Smooth muscle cell (in vitro differentiated cells): ENCODE measurements around the gene ST3GAL2. TPM values are rescaled to one million over a fixed set of nuclear protein-coding genes. Genes with fewer than 3 reads are reported as not detected.
"Not testable (repeated sequence)": the region's sequence is repeated elsewhere in the genome, so short reads cannot be mapped to it uniquely, and the experiment has no call there.

Experiments
- DNase-seq: peaks from one replicate; lab custom pipeline; 2025; ENCODE audit not compliant: unreplicated experiment; lab: John Stamatoyannopoulos, UW
- H2AFZ ChIP-seq: fragments of 200-600 bp; sonication (generic); 2 replicates; pipeline ENCODE4 v1.6.0; 2016; ENCODE audit warnings: antibody characterized with exemption, low read depth, mild to moderate bottlenecking
- H3F3A ChIP-seq: fragments of 200-600 bp; sonication (generic); 2 replicates; pipeline ENCODE4 v1.6.0; 2017; ENCODE audit warnings: antibody characterized with exemption, low read depth
- H3K27ac ChIP-seq: fragments of 200-600 bp; sonication (generic); 2 replicates; pipeline ENCODE4 v1.5.1; 2016; ENCODE audit warnings: low read depth, mild to moderate bottlenecking
- H3K27me3 ChIP-seq: fragments of 200-600 bp; sonication (generic); 2 replicates; pipeline ENCODE4 v1.6.1; 2016; ENCODE audit warnings: low read depth, mild to moderate bottlenecking
- H3K36me3 ChIP-seq: fragments of 200-600 bp; sonication (generic); 2 replicates; pipeline ENCODE4 v1.5.1; 2016; ENCODE audit warnings: low read depth
- H3K4me1 ChIP-seq: fragments of 200-600 bp; sonication (generic); 2 replicates; pipeline ENCODE4 v1.5.1; 2016; ENCODE audit warnings: low read depth
- H3K4me2 ChIP-seq: fragments of 200-600 bp; sonication (generic); 2 replicates; pipeline ENCODE4 v1.6.0; 2016; ENCODE audit warnings: mild to moderate bottlenecking
- H3K4me3 ChIP-seq: fragments of 200-600 bp; sonication (generic); 2 replicates; pipeline ENCODE4 v1.5.1; 2016; ENCODE audit warnings: mild to moderate bottlenecking
- H3K79me2 ChIP-seq: fragments of 200-600 bp; sonication (generic); 2 replicates; pipeline ENCODE4 v1.6.0; 2016; ENCODE audit warnings: low read depth, mild to moderate bottlenecking
- H3K9ac ChIP-seq: fragments of 200-600 bp; sonication (generic); 2 replicates; pipeline ENCODE4 v1.6.0; 2016; ENCODE audit warnings: low read depth
- H3K9me3 ChIP-seq: fragments of 200-600 bp; sonication (generic); replicated peaks from 2 replicates; pipeline ENCODE4 v1.5.1; 2016; ENCODE audit warnings: low read depth
- H4K20me1 ChIP-seq: fragments of 200-600 bp; sonication (generic); 2 replicates; pipeline ENCODE4 v1.6.0; 2016; ENCODE audit warnings: low read depth
- WGBS: methylation state at CpG from one replicate; pipeline ENCODE4 v1.1.7; 2016; ENCODE audit warnings: low lambda C conversion rate; 5-methylcytosine and 5-hydroxymethylcytosine counted together
- polyA plus RNA-seq: library from polyadenylated mRNA; unstranded; fragments of >200 nt; fragmentation: Nextera tagmentation; extraction: Ambion mirVana; gene quantifications from 2 replicates; pipeline ENCODE4 v1.2.1, GENCODE V29; 2016
- total RNA-seq: library from RNA; depleted of rRNA; stranded (reverse); fragments of >200 nt; gene quantifications from 2 replicates; pipeline ENCODE4 v1.2.3, GENCODE V29; 2014
- TF ChIP-seq, protein P1 (sequence below): fragments of 200-600 bp; sonication (generic); IDR thresholded peaks from 2 replicates; pipeline ENCODE4 v1.5.1; 2017; ENCODE audit warnings: borderline replicate concordance, mild to moderate bottlenecking, antibody characterized with exemption; ENCODE audit not compliant: insufficient read depth, poor library complexity, severe bottlenecking

The ST3GAL2 gene
- total and polyA plus RNA-seq, 2 experiments from 2014 or later: 32.5 to 42.3 TPM

DNA sequence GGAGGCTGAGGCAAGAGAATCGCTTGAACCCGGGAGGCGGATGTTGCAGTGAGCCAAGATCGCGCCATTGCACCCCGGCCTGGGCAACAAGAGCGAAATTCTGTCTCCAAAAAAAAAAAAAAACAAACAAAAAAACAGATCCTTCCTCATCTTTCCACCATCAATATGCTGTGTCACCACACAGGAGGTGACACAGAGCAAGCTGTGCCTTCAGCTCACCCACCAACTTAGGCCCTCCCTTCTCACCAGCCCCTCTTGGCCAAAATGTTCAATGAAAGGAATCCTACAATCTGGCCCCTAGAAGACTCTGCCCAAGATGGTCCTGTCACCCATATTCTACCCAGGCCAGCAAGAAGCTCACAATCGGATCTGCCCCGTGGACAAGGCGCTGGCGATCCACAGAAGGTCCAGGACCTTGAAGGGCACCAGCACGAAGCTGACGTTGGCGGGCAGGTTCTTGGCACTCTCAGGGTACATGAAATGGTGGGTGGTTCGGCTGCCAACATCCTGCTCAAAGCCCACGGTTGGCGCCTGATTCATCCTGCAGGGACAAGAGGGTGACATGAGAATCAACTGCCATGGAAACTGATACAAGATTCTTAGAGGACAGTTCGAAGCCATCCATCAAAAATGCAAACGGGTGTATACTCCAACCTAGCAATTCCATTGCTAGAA, 50.8 kb downstream of the ST3GAL2 start:
- DNase-seq: no peak
- no peaks in the 10 kb centered on the region for H3K36me3 ChIP-seq
- no peak overlapping the region for H3K4me2 ChIP-seq
- H4K20me1 ChIP-seq: peaks cover 12% of the 10 kb centered on the region
- H3K27me3 ChIP-seq: no peaks in the 10 kb centered on the region
- no peaks in the 10 kb centered on the region for H3K9me3 ChIP-seq
- no peak overlapping the region for H2AFZ ChIP-seq
- no peak overlapping the region for H3K9ac ChIP-seq
- no peak overlapping the region for H3K4me3 ChIP-seq
- over 99% methylated on average over 19 of the region's 19 CpGs for WGBS
- peaks cover 7% of the 10 kb centered on the region for H3F3A ChIP-seq
- H3K79me2 ChIP-seq: no peaks in the 10 kb centered on the region
- no peaks in the 10 kb centered on the region for H3K4me1 ChIP-seq
- TF ChIP-seq, protein P1, sequence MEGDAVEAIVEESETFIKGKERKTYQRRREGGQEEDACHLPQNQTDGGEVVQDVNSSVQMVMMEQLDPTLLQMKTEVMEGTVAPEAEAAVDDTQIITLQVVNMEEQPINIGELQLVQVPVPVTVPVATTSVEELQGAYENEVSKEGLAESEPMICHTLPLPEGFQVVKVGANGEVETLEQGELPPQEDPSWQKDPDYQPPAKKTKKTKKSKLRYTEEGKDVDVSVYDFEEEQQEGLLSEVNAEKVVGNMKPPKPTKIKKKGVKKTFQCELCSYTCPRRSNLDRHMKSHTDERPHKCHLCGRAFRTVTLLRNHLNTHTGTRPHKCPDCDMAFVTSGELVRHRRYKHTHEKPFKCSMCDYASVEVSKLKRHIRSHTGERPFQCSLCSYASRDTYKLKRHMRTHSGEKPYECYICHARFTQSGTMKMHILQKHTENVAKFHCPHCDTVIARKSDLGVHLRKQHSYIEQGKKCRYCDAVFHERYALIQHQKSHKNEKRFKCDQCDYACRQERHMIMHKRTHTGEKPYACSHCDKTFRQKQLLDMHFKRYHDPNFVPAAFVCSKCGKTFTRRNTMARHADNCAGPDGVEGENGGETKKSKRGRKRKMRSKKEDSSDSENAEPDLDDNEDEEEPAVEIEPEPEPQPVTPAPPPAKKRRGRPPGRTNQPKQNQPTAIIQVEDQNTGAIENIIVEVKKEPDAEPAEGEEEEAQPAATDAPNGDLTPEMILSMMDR: no peak
- no peak overlapping the region for H3K27ac ChIP-seq

DNA sequence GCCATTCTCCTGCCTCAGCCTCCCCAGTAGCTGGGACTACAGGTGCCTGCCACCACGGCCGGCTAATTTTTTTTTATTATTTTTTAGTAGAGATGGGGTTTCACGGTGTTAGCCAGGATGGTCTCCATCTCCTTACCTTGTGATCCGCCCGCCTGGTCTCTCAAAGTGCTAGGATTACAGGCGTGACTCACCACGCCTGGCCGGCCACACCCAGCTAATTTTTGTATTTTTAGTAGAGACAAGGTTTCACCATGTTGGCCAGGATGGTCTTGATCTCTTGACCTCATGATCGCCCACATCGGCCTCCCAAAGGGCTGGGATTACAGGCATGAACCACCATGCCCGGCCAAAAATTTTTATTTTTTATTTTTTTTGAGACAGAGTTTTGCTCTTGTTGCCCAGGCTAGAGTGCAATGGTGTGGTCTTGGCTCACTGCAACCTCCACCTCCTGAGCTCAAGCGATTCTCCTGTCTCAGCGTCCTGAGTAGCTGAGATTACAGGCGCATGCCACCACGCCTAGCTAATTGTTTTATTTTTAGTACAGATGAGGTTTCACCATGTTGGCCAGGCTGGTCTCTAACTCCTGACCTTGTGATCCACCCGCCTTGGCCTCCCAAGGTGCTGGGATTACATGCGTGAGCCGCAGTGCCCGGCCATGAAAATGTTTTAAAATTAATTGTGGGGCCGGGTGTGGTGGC, 52.5 kb downstream of the ST3GAL2 start:
- H3F3A ChIP-seq: peaks cover 17% of the 10 kb centered on the region
- WGBS: 96% methylated on average over 20 of the region's 20 CpGs
- not testable (repeated sequence) for H2AFZ ChIP-seq, H3K9ac ChIP-seq, H3K36me3 ChIP-seq, H4K20me1 ChIP-seq, H3K4me2 ChIP-seq, H3K4me3 ChIP-seq, H3K9me3 ChIP-seq, H3K27ac ChIP-seq, DNase-seq, H3K79me2 ChIP-seq, H3K27me3 ChIP-seq, H3K4me1 ChIP-seq

DNA sequence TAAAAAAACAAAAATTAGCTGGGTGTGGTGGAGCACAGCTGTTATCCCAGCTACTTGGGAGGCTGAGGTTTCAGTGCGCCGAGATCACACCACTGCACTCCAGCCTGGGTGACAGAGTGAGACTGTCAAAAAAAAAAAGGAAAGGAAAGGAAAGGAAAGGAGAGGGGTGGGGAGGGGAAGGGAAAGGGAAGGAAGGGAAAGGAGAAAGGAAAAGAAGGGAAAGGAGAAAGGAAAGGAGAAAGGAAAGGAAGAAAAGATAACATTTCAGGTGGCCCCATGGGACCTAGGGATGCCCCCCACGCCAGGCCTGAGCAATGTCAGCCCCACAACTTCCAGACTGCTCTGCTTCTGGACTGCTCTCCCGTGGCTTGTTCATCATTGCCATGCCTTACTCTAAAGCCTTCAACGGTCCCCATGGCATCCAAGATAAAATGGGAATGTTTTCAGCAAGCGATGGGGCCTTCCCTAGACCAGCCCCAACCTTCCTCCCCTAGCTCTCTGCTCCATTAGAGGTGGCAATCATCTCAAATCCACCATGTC, 55.4 kb downstream of the ST3GAL2 start:
- Histone ChIP-seq H3K4me2 (no peak overlapping the region), H3K27ac (no peak overlapping the region), H3K9me3 (no peaks in the 10 kb centered on the region), H3K9ac (no peak overlapping the region), H2AFZ (no peak overlapping the region), H4K20me1 (peaks cover 15% of the 10 kb centered on the region), H3K27me3 (no peaks in the 10 kb centered on the region), H3K79me2 (peaks cover 6% of the 10 kb centered on the region), H3K4me1 (peaks cover 7% of the 10 kb centered on the region), H3K36me3 (no peaks in the 10 kb centered on the region), H3F3A (peaks cover 27% of the 10 kb centered on the region), H3K4me3 (no peak overlapping the region)
- TF ChIP-seq, protein P1: no peak
- no peak for DNase-seq
- WGBS: 93% methylated on average over 6 of the region's 6 CpGs

DNA sequence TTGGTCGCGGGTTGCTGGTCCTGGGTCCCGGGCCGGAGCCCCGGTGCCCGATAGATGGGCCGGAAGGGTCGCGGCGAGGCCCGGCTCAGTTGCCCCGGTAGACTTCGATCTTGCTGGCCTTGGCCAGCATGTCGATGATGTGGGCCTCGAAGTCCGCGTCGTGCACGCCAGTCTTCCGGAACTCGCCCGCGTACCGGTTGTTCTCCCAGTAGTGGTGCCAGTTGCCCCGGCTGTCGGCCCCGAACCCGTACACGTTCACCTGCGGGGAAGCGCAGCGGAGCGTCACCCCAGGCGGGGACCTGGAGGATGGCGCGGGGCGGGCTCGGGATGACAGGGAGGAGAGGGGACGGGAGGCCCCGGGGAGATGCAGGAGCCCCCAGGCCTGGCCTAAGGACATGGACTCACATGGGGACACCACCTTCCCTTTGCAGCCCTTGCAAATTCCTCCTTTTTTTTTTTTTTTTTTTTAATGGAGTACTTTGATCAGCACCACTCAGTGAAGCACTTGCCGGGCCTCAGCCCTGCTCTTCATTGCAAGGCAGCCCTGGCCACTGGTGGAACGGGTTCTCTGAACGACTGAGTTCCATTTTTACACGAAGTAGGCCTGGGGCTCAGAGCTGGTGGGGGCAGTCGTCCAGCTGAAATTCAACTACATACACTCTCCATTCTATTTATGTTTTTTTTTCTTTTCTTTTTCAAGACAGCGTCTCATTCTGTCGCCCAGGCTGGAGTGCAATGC, 57.1 kb downstream of the ST3GAL2 start:
- Histone ChIP-seq H2AFZ (no peak overlapping the region), H4K20me1 (peaks cover 15% of the 10 kb centered on the region), H3F3A (peaks cover 27% of the 10 kb centered on the region), H3K79me2 (peaks cover 12% of the 10 kb centered on the region), H3K27ac (peak overlapping the region; percentile 69), H3K4me3 (peak overlapping the region; percentile 49), H3K9me3 (no peaks in the 10 kb centered on the region), H3K4me2 (peak overlapping the region; percentile 89), H3K36me3 (no peaks in the 10 kb centered on the region), H3K27me3 (no peaks in the 10 kb centered on the region), H3K9ac (no peak overlapping the region), H3K4me1 (peaks cover 7% of the 10 kb centered on the region)
- WGBS: 29% methylated on average over 47 of the region's 47 CpGs
- peak; percentile 69 for DNase-seq
- TF ChIP-seq, protein P1: no peak
